Trophoblast cell (in vitro differentiated cells and primary cell): Measurements from ENCODE around the gene NXPE1. TPM values are rescaled to one million over a fixed set of nuclear protein-coding genes. Genes with fewer than 3 reads are reported as not detected.
"Not testable (repeated sequence)": the region's sequence is repeated elsewhere in the genome, so short reads cannot be mapped to it uniquely, and the experiment has no call there.

ENCODE experiments used
- DNase-seq, 2 donors: peaks; one replicate each; pipeline ENCODE4 v3.0.0-alpha.2; 2016
- H2AFZ ChIP-seq: 2 replicates; pipeline ENCODE4 v1.6.1; 2013; ENCODE audit warnings: low read length, moderate library complexity, mild to moderate bottlenecking; ENCODE audit not compliant: insufficient read depth, poor library complexity
- H2AK5ac ChIP-seq: 2 replicates; pipeline ENCODE4 v1.6.1; 2013; ENCODE audit warnings: mild to moderate bottlenecking, low read length
- H2BK120ac ChIP-seq: 2 replicates; pipeline ENCODE4 v1.6.1; 2013; ENCODE audit warnings: low read length, mild to moderate bottlenecking, moderate library complexity; ENCODE audit not compliant: insufficient read depth, poor library complexity
- H2BK12ac ChIP-seq: 2 replicates; pipeline ENCODE4 v1.6.1; 2013; ENCODE audit warnings: mild to moderate bottlenecking, low read length, moderate library complexity
- H2BK5ac ChIP-seq: 2 replicates; pipeline ENCODE4 v1.6.1; 2013; ENCODE audit warnings: low read length, low read depth, moderate library complexity, mild to moderate bottlenecking; ENCODE audit not compliant: poor library complexity
- H3K14ac ChIP-seq: 2 replicates; pipeline ENCODE4 v1.6.1; 2013; ENCODE audit warnings: mild to moderate bottlenecking, low read length
- H3K18ac ChIP-seq: 2 replicates; pipeline ENCODE4 v1.6.1; 2013; ENCODE audit warnings: mild to moderate bottlenecking, low read length
- H3K23ac ChIP-seq: 2 replicates; pipeline ENCODE4 v1.6.1; 2013; ENCODE audit warnings: low read length
- H3K27ac ChIP-seq: 2 replicates; pipeline ENCODE4 v1.5.1; 2013; ENCODE audit warnings: low read depth, mild to moderate bottlenecking, inconsistent platforms, low read length, moderate library complexity
- H3K27me3 ChIP-seq: 2 replicates; pipeline ENCODE4 v1.6.1; 2013; ENCODE audit warnings: inconsistent platforms, mild to moderate bottlenecking, low read length, moderate library complexity; ENCODE audit not compliant: insufficient read depth
- H3K36me3 ChIP-seq, 2 experiments: 1 replicate in 1 of 2; 2 replicates in 1 of 2; pipeline ENCODE4 v1.6.1; 2013; ENCODE audit warnings: low read length in 2 of 2, mild to moderate bottlenecking in 2 of 2, moderate library complexity in 1 of 2; ENCODE audit not compliant: insufficient read depth in 2 of 2, control insufficient read depth in 1 of 2
- H3K4ac ChIP-seq: 2 replicates; pipeline ENCODE4 v1.6.1; 2013; ENCODE audit warnings: low read depth, mild to moderate bottlenecking, low read length, moderate library complexity
- H3K4me1 ChIP-seq, 2 experiments: 1 replicate in 1 of 2; 2 replicates in 1 of 2; pipeline ENCODE4 v1.6.1; 2013; ENCODE audit warnings: low read length in 2 of 2, mild to moderate bottlenecking in 2 of 2, moderate library complexity in 1 of 2; ENCODE audit not compliant: insufficient read depth in 2 of 2, control insufficient read depth in 1 of 2
- H3K4me2 ChIP-seq: 2 replicates; pipeline ENCODE4 v1.6.1; 2013; ENCODE audit warnings: inconsistent platforms, mild to moderate bottlenecking, low read length, moderate library complexity
- H3K4me3 ChIP-seq: 2 replicates; pipeline ENCODE4 v1.5.1; 2013; ENCODE audit warnings: mild to moderate bottlenecking, low read depth, low read length, inconsistent platforms
- H3K79me1 ChIP-seq: one replicate; pipeline ENCODE4 v1.6.1; 2013; ENCODE audit warnings: low read length
- H3K79me2 ChIP-seq: 2 replicates; pipeline ENCODE4 v1.6.1; 2013; ENCODE audit warnings: low read length, mild to moderate bottlenecking; ENCODE audit not compliant: control insufficient read depth, insufficient read depth, poor library complexity
- H3K9ac ChIP-seq: 2 replicates; pipeline ENCODE4 v1.6.1; 2013; ENCODE audit warnings: mild to moderate bottlenecking, low read length
- H3K9me3 ChIP-seq: 2 replicates; pipeline ENCODE4 v1.6.1; 2013; ENCODE audit warnings: low read depth, mild to moderate bottlenecking, control low read depth, inconsistent platforms, low read length; ENCODE audit not compliant: insufficient read depth
- H4K12ac ChIP-seq: 2 replicates; pipeline ENCODE4 v1.6.1; 2013; ENCODE audit warnings: low read depth, mild to moderate bottlenecking, low read length, moderate library complexity
- H4K8ac ChIP-seq: 2 replicates; pipeline ENCODE4 v1.6.1; 2013; ENCODE audit warnings: low read depth, mild to moderate bottlenecking, low read length, moderate library complexity
- H4K91ac ChIP-seq: one replicate; pipeline ENCODE4 v1.6.1; 2013; ENCODE audit warnings: low read depth, mild to moderate bottlenecking, low read length, moderate library complexity
- WGBS: extraction: QIAGEN DNeasy Blood & Tissue Kit; methylation state at CpG from one replicate; pipeline ENCODE4 v1.1.7; 2013; ENCODE audit warnings: missing lambda C conversion rate; ENCODE audit not compliant: insufficient read length, insufficient coverage; ENCODE audit errors: extremely low coverage; 5-methylcytosine and 5-hydroxymethylcytosine counted together
- polyA plus RNA-seq: library from polyadenylated mRNA; stranded (reverse); fragments of 200-250 nt; gene quantifications from 2 replicates; pipeline ENCODE4 v1.2.3, GENCODE V29; 2013

The NXPE1 gene
- polyA plus RNA-seq = not detected in 2 replicates

GRCh38 chr11:114559425-114560310 lies at the start of gene NXPE1:
Gene NXPE1, minus strand, starts transcription at chr11:114559881. Its CDS starts 8,680 bp downstream, at chr11:114551201.
- H2BK5ac ChIP-seq = no peak within 1 kb of the TSS
- no peaks in the 10 kb centered on the region for H3K36me3 ChIP-seq
- no peaks in the 10 kb centered on the region for H3K79me1 ChIP-seq
- peak within 1 kb of the TSS; percentile 14 for H4K91ac ChIP-seq
- H3K4me3 ChIP-seq = no peak within 1 kb of the TSS
- no peak within 1 kb of the TSS for H4K12ac ChIP-seq
- no peak within 1 kb of the TSS for H3K27ac ChIP-seq
- no peaks in the 10 kb centered on the region for H3K27me3 ChIP-seq
- no CpG with 5 or more reads among the region's 4 CpGs for WGBS
- no peak within 1 kb of the TSS for H4K8ac ChIP-seq
- H3K23ac ChIP-seq = no peak within 1 kb of the TSS
- no peak within 1 kb of the TSS for H2BK120ac ChIP-seq
- H2AK5ac ChIP-seq = no peak within 1 kb of the TSS
- no peak within 1 kb of the TSS for H3K4me2 ChIP-seq
- peak within 1 kb of the TSS; percentile 22 for H2BK12ac ChIP-seq
- no peaks in the 10 kb centered on the region for H3K9me3 ChIP-seq
- H3K4ac ChIP-seq = no peak within 1 kb of the TSS
- no peaks in the 10 kb centered on the region for H3K4me1 ChIP-seq
- no peak within 1 kb of the TSS for H3K18ac ChIP-seq
- no peak within 1 kb of the TSS for H3K14ac ChIP-seq
- H3K79me2 ChIP-seq = no peaks in the 10 kb centered on the region
- H3K9ac ChIP-seq = no peak within 1 kb of the TSS
- no peak within 1 kb of the TSS for H2AFZ ChIP-seq
- DNase-seq = no peak

DNA sequence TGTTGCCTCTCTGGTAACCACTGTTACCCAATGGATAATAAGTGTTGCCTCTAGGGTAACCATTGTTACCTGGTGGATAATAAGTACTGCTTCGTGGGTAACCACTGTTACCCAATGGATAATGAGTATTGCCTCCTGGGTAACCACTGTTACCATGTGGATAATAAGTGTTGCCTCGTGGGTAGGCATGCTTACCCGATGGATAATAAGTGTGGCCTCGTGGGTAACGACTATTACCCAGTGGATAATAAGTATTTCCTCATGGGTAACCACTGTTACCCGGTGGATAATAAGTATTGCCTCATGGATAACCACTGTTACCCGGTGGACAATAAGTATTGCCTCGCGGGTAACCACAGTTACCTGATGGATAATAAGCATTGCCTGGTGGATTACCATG lies 49.7 kb upstream of the NXPE1 start:
- H3K4me2 ChIP-seq = no peak overlapping the region
- H2BK12ac ChIP-seq = no peak overlapping the region
- no CpG with 5 or more reads among the region's 9 CpGs for WGBS
- no peak overlapping the region for H3K27ac ChIP-seq
- no peak overlapping the region for H3K9ac ChIP-seq
- H3K23ac ChIP-seq = no peak overlapping the region
- H3K79me2 ChIP-seq = no peaks in the 10 kb centered on the region
- no peak overlapping the region for H3K14ac ChIP-seq
- H3K27me3 ChIP-seq = no peaks in the 10 kb centered on the region
- no peak overlapping the region for H3K4me3 ChIP-seq
- no peak overlapping the region for H2BK120ac ChIP-seq
- no peak overlapping the region for H2BK5ac ChIP-seq
- no peak overlapping the region for H2AK5ac ChIP-seq
- DNase-seq = no peak
- H3K79me1 ChIP-seq = no peaks in the 10 kb centered on the region
- H3K36me3 ChIP-seq = no peaks in the 10 kb centered on the region
- H4K8ac ChIP-seq = no peak overlapping the region
- H4K12ac ChIP-seq = no peak overlapping the region
- peaks cover 1% of the 10 kb centered on the region for H3K9me3 ChIP-seq
- H3K4ac ChIP-seq = no peak overlapping the region
- H4K91ac ChIP-seq = no peak overlapping the region
- no peak overlapping the region for H2AFZ ChIP-seq
- H3K18ac ChIP-seq = no peak overlapping the region
- no peaks in the 10 kb centered on the region for H3K4me1 ChIP-seq

- not testable (repeated sequence) for H3K9ac ChIP-seq, H3K4me1 ChIP-seq, H3K9me3 ChIP-seq, H3K14ac ChIP-seq, H4K8ac ChIP-seq, H3K4me3 ChIP-seq, H3K27ac ChIP-seq, H3K23ac ChIP-seq, H4K91ac ChIP-seq, H3K4me2 ChIP-seq, H3K79me2 ChIP-seq, H2BK12ac ChIP-seq, H4K12ac ChIP-seq, H2BK120ac ChIP-seq, H2AFZ ChIP-seq, H3K4ac ChIP-seq, DNase-seq, H3K18ac ChIP-seq, H2BK5ac ChIP-seq, H2AK5ac ChIP-seq, H3K27me3 ChIP-seq, H3K79me1 ChIP-seq, H3K36me3 ChIP-seq
- no CpG with 5 or more reads among the region's 9 CpGs for WGBS
Observed at GRCh38 chr11:114608605-114609004, 48.9 kb upstream of the NXPE1 start.

DNA sequence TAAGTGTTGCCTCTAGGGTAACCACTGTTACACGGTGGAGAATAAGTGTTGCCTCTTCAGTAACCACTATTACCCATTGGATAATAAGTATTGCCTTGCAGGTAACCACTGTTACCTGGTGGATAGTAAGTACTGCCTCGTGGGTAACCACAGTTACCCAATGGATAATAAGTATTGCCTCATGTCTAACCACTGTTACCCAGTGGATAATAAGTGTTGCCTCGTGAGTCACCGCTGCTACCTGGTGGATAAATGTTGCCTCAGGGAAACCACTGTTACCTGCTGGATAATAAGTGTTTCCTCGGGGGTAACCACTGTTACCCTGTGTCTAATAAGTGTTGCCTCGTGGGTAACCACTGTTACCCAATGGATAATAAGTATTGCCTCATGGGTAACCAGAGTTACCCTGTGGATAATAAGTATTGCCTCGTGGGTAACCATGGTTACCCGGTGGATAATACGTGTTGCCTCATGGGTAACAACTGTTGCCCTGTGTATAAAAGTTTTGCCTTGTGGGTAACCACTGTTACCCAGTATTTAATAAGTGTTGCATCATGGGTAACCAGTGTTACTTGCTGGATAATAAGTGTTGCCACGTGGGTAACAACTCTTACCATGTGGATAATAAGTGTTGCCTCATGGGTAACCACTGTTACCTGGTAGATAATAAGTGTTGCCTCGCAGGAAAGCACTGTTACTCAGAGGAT lies 48.2 kb upstream of the NXPE1 start:
- DNase-seq = peak; percentile 51 to 75
- Histone ChIP-seq H3K14ac (no peak overlapping the region), H2AFZ (no peak overlapping the region), H3K4me2 (no peak overlapping the region), H2BK5ac (no peak overlapping the region), H3K79me2 (no peaks in the 10 kb centered on the region), H3K9me3 (no peaks in the 10 kb centered on the region), H3K36me3 (no peaks in the 10 kb centered on the region), H4K12ac (no peak overlapping the region), H4K8ac (no peak overlapping the region), H3K23ac (no peak overlapping the region), H3K27me3 (no peaks in the 10 kb centered on the region), H2BK12ac (no peak overlapping the region), H3K4me3 (no peak overlapping the region), H4K91ac (no peak overlapping the region), H2BK120ac (no peak overlapping the region), H3K4me1 (no peaks in the 10 kb centered on the region), H3K4ac (no peak overlapping the region), H3K79me1 (no peaks in the 10 kb centered on the region), H3K18ac (no peak overlapping the region), H3K9ac (no peak overlapping the region), H2AK5ac (no peak overlapping the region), H3K27ac (no peak overlapping the region)
- WGBS = no CpG with 5 or more reads among the region's 11 CpGs
